GM12891 (cell line): ENCODE data around the gene SP4.

Source experiments
- DNase-seq: peaks from one replicate; pipeline ENCODE4 v3.0.0; 2011; ENCODE audit warnings: low spot score; ENCODE audit not compliant: insufficient read length
- FAIRE-seq: peaks from 2 replicates; lab custom pipeline; 2011; peaks lifted over from hg19 to GRCh38; lab: Jason Lieb, UNC
- PAX5 ChIP-seq: IDR thresholded peaks from 2 replicates; pipeline ENCODE4 v1.6.1; 2011; ENCODE audit warnings: low read length, moderate library complexity, mild to moderate bottlenecking; ENCODE audit not compliant: insufficient read depth, severe bottlenecking
- POLR2A ChIP-seq: IDR thresholded peaks from 2 replicates; pipeline ENCODE4 v1.6.1; 2011; ENCODE audit warnings: low read depth, low read length, control low read depth
- POLR2AphosphoS5 ChIP-seq: IDR thresholded peaks from 2 replicates; pipeline ENCODE4 v1.6.1; 2011; ENCODE audit warnings: low read depth, low read length, control low read depth
- POU2F2 ChIP-seq: IDR thresholded peaks from 2 replicates; pipeline ENCODE4 v1.6.1; 2011; ENCODE audit warnings: low read depth, mild to moderate bottlenecking, control low read depth, low read length, moderate library complexity
- SPI1 ChIP-seq: IDR thresholded peaks from 2 replicates; pipeline ENCODE4 v1.6.1; 2011; ENCODE audit warnings: low read depth, low read length, control low read depth
- TAF1 ChIP-seq: IDR thresholded peaks from 2 replicates; pipeline ENCODE4 v1.6.1; 2011; ENCODE audit warnings: low read depth, low read length, control low read depth

Gene SP4

GRCh38 chr7:21463524-21463923, 35.6 kb downstream of the SP4 start:
- TF ChIP-seq TAF1 (no peak), SPI1 (no peak), PAX5 (no peak), POLR2A (no peak), POLR2AphosphoS5 (no peak), POU2F2 (no peak)
- FAIRE-seq (no peak), DNase-seq (no peak)

DNA sequence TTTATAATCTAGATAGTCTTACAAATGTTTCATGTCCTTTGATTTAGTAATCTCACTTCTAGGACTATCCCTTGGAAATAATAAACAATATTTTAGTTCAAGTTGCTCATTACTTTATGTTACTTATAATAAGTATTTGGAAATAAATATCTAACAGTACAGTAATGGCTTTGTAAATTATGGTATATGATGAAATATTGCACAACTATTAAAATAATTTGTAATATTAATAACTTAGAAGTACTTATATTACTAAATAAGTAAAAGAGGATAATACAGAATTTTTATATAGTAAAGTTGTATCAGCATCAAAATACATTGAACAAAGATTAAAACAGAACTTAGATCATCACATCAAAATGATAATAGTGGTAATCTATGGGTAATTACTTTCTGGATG, 41.1 kb downstream of the SP4 start:
- no peak for FAIRE-seq

GRCh38 chr7:21469894-21470293, 42.0 kb downstream of the SP4 start:
- TF ChIP-seq POLR2A = no peak
- no peak for TF ChIP-seq POU2F2
- TF ChIP-seq SPI1 = no peak
- no peak for TF ChIP-seq TAF1
- TF ChIP-seq PAX5 = no peak
- no peak for TF ChIP-seq POLR2AphosphoS5
- DNase-seq = no peak
- no peak for FAIRE-seq

More for the DNA sequence above, 41.1 kb downstream of the SP4 start:
- DNase-seq = no peak
- TF ChIP-seq TAF1 (no peak), PAX5 (no peak), POLR2AphosphoS5 (no peak), POLR2A (no peak)

- FAIRE-seq = no peak
- no peak for TF ChIP-seq TAF1
- TF ChIP-seq POLR2A = no peak
- TF ChIP-seq PAX5 = no peak
- TF ChIP-seq POLR2AphosphoS5 = no peak
- TF ChIP-seq SPI1 = no peak
- no peak for TF ChIP-seq POU2F2
These were observed 44.1 kb downstream of the SP4 start for GRCh38 chr7:21472029-21472428.

GRCh38 chr7:21476429-21476828, 48.5 kb downstream of the SP4 start:
- TF ChIP-seq TAF1 (no peak), POLR2AphosphoS5 (no peak), PAX5 (no peak), POU2F2 (no peak), SPI1 (no peak), POLR2A (no peak)
- no peak for DNase-seq
- FAIRE-seq = no peak

More at GRCh38 chr7:21472029-21472428, 44.1 kb downstream of the SP4 start:
- DNase-seq = no peak

DNA sequence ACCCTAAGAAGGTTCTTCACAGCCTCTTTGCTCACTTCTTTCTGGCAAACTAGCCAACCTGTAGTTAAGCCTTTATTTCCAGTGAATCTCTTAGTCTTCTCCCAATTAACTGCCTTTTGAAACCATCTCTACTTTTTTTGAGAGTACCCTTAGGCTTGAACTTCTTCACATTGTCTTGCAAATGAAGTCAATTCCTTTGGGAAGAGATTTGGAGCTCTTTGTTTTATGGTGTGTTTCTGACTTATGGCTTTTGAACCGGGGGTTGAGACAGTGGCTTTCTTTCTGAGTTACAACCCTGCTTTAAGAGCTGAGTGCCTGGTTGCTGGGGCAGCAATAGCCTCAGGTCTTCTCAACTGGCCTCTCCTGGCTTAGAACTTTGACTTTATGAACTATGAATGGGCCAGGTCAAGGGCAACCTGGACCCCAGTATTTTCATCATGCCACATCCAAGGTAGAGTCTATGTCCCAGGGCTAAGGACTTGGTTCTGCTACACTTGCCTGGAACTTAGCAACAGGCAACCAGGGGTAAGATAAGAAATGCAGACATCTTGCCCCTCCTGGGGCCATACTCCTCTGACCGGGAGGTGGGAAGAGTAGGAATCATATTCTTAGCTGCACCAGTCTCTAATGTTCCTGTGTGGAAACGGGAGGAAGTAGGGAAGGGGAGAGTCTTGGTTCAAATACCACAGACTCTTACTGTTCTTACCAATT, 53.0 kb downstream of the SP4 start:
- FAIRE-seq = no peak
- TF ChIP-seq TAF1 (no peak), POU2F2 (no peak), PAX5 (no peak), POLR2AphosphoS5 (no peak), SPI1 (no peak), POLR2A (no peak)
- DNase-seq = no peak

- DNase-seq (no peak), FAIRE-seq (peak; percentile 50)
- TF ChIP-seq TAF1 (no peak), POU2F2 (no peak), SPI1 (no peak), POLR2A (no peak), POLR2AphosphoS5 (no peak), PAX5 (no peak)
These were observed 58.6 kb downstream of the SP4 start for GRCh38 chr7:21486511-21486910.

GRCh38 chr7:21495731-21496130, 67.8 kb downstream of the SP4 start:
- FAIRE-seq (no peak), DNase-seq (no peak)
- TF ChIP-seq SPI1 = no peak
- no peak for TF ChIP-seq POLR2AphosphoS5
- TF ChIP-seq POLR2A = no peak
- TF ChIP-seq TAF1 = no peak
- TF ChIP-seq PAX5 = no peak
- no peak for TF ChIP-seq POU2F2

DNA sequence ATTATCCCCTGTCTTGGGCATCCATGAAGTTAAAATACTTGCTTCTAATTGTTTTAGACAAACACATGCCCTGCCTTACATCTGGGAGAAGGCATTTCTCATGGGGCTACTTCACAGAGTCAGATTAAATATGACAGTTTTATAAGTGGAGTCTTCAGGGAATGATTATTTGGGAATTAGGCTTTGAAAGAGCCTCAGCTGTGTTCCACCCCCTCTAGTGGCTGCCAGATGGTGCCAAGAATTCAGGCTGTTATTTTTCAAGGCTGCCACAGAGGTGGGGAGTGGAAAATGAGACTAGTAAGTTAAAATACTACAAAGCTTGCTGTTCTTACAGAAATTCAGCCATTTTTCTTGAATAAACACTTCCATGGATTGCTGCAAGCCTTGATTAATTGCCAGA, 69.2 kb downstream of the SP4 start:
- FAIRE-seq (no peak), DNase-seq (no peak)
- no peak for TF ChIP-seq TAF1
- no peak for TF ChIP-seq POU2F2
- TF ChIP-seq POLR2AphosphoS5 = no peak
- no peak for TF ChIP-seq SPI1
- TF ChIP-seq POLR2A = no peak
- TF ChIP-seq PAX5 = no peak

- TF ChIP-seq POU2F2 (no peak), TAF1 (no peak)
- DNase-seq (no peak), FAIRE-seq (no peak)
These were observed 72.4 kb downstream of the SP4 start for GRCh38 chr7:21500117-21500832.
